ENCODE data around the gene EPS8. TPM values are rescaled to one million over a fixed set of nuclear protein-coding genes. Genes with fewer than 3 reads are reported as not detected.

EPS8 gene
- polyA plus RNA-seq, 3 donors: 4.1 to 4.8 (median 4.3) TPM

GRCh38 chr12:15644700-15645099, 144.5 kb downstream of the EPS8 start:
- Histone ChIP-seq H3K9me3 (replicated peaks in 1 of 2; ENCODE audit: control insufficient read depth in 1 of 2, insufficient read depth in 1 of 2, low read length in 2 of 2) (no peaks in the 10 kb centered on the region), H3K9ac (ENCODE audit: insufficient read depth, low read length, poor library complexity, severe bottlenecking) (no peak overlapping the region), H4K20me1 (ENCODE audit: insufficient read depth, low read length) (no peaks in the 10 kb centered on the region), H3K36me3 (replicated peaks in 1 of 2; ENCODE audit: control insufficient read depth in 1 of 2, insufficient read depth in 2 of 2, low read length in 2 of 2) (no peaks in the 10 kb centered on the region), H3K4me3 (replicated peaks in 1 of 3; ENCODE audit: low read depth in 2 of 3, low read length in 3 of 3) (no peak overlapping the region), H3K27ac (ENCODE audit: low read depth in 1 of 2, low read length in 2 of 2) (no peak overlapping the region), H3K4me1 (ENCODE audit: control insufficient read depth in 1 of 2, insufficient read depth in 2 of 2, low read length in 2 of 2) (no peaks in the 10 kb centered on the region), H2AFZ (ENCODE audit: insufficient read depth, low read depth, low read length, poor library complexity, severe bottlenecking) (no peak overlapping the region), H3K79me2 (ENCODE audit: insufficient read depth, low read length) (no peaks in the 10 kb centered on the region), H3K4me2 (replicated peaks; ENCODE audit: extremely low read depth, low read length, poor library complexity, severe bottlenecking) (no peak overlapping the region), H3K27me3 (ENCODE audit: control insufficient read depth in 2 of 2, insufficient read depth in 2 of 2, low read length in 2 of 2) (no peaks in the 10 kb centered on the region)
- Mint-ChIP-seq H3K27me3 (ENCODE audit: low read depth in 3 of 3) (peaks cover 0 to 3% (median 2%) of the 10 kb centered on the region in 3 donors), H3K36me3 (no peaks in the 10 kb centered on the region), H3K9me3 (no peaks in the 10 kb centered on the region), H3K4me3 (no peak overlapping the region), H3K4me1 (no peaks in the 10 kb centered on the region), H3K27ac (no peak overlapping the region)
- intact Hi-C loops (cut with micrococcal nuclease): no loop called here
- TF ChIP-seq, protein P1, sequence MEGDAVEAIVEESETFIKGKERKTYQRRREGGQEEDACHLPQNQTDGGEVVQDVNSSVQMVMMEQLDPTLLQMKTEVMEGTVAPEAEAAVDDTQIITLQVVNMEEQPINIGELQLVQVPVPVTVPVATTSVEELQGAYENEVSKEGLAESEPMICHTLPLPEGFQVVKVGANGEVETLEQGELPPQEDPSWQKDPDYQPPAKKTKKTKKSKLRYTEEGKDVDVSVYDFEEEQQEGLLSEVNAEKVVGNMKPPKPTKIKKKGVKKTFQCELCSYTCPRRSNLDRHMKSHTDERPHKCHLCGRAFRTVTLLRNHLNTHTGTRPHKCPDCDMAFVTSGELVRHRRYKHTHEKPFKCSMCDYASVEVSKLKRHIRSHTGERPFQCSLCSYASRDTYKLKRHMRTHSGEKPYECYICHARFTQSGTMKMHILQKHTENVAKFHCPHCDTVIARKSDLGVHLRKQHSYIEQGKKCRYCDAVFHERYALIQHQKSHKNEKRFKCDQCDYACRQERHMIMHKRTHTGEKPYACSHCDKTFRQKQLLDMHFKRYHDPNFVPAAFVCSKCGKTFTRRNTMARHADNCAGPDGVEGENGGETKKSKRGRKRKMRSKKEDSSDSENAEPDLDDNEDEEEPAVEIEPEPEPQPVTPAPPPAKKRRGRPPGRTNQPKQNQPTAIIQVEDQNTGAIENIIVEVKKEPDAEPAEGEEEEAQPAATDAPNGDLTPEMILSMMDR (IDR thresholded peaks at IDR 0.05): no peak
- DNase-seq: no peak

- TF ChIP-seq, protein P1 (IDR thresholded peaks at IDR 0.05): no peak
- Histone ChIP-seq H3K4me1 (ENCODE audit: control insufficient read depth in 1 of 2, insufficient read depth in 2 of 2, low read length in 2 of 2) (no peaks in the 10 kb centered on the region), H2AFZ (ENCODE audit: insufficient read depth, low read depth, low read length, poor library complexity, severe bottlenecking) (no peak overlapping the region), H3K27me3 (ENCODE audit: control insufficient read depth in 2 of 2, insufficient read depth in 2 of 2, low read length in 2 of 2) (no peaks in the 10 kb centered on the region), H3K9me3 (replicated peaks in 1 of 2; ENCODE audit: control insufficient read depth in 1 of 2, insufficient read depth in 1 of 2, low read length in 2 of 2) (no peaks in the 10 kb centered on the region), H3K79me2 (ENCODE audit: insufficient read depth, low read length) (no peaks in the 10 kb centered on the region), H3K4me3 (replicated peaks in 1 of 3; ENCODE audit: low read depth in 2 of 3, low read length in 3 of 3) (no peak overlapping the region), H3K4me2 (replicated peaks; ENCODE audit: extremely low read depth, low read length, poor library complexity, severe bottlenecking) (no peak overlapping the region), H4K20me1 (ENCODE audit: insufficient read depth, low read length) (no peaks in the 10 kb centered on the region), H3K36me3 (replicated peaks in 1 of 2; ENCODE audit: control insufficient read depth in 1 of 2, insufficient read depth in 2 of 2, low read length in 2 of 2) (no peaks in the 10 kb centered on the region), H3K27ac (ENCODE audit: low read depth in 1 of 2, low read length in 2 of 2) (no peak overlapping the region), H3K9ac (ENCODE audit: insufficient read depth, low read length, poor library complexity, severe bottlenecking) (no peak overlapping the region)
- WGBS (ENCODE audit: insufficient coverage): no CpG with 5 or more reads among the region's 3 CpGs
- DNase-seq: no peak
- no peaks in the 10 kb centered on the region for H3K4me1 Mint-ChIP-seq
- H3K36me3 Mint-ChIP-seq: no peaks in the 10 kb centered on the region
- intact Hi-C loops (cut with micrococcal nuclease): no loop called here
- no peak overlapping the region for H3K4me3 Mint-ChIP-seq
- no peaks in the 10 kb centered on the region for H3K9me3 Mint-ChIP-seq
- H3K27me3 Mint-ChIP-seq (ENCODE audit: low read depth in 3 of 3): peaks cover 0 to 1% (median 0%) of the 10 kb centered on the region in 3 donors
- no peak overlapping the region for H3K27ac Mint-ChIP-seq
These were observed 151.0 kb downstream of the EPS8 start for GRCh38 chr12:15638231-15638630.
